Neural progenitor cell (in vitro differentiated cells): ENCODE results near the gene ZNF346.

ENCODE experiments used
- CTCF ChIP-seq: fragments of 200-600 bp; sonication (generic); IDR thresholded peaks from 2 replicates; pipeline ENCODE4 v1.5.1; 2017; ENCODE audit warnings: antibody characterized with exemption, mild to moderate bottlenecking
- EZH2 ChIP-seq: fragments of 200-600 bp; sonication (generic); IDR thresholded peaks from 2 replicates; pipeline ENCODE4 v1.6.1; 2017; ENCODE audit warnings: antibody characterized with exemption, mild to moderate bottlenecking, moderate library complexity

GRCh38 chr5:177070536-177071191 lies 48.2 kb downstream of the ZNF346 start:
- TF ChIP-seq CTCF (no peak), EZH2 (no peak)
